WTC11 (cell line): ENCODE data around the gene CLCN4. TPM values are rescaled to one million over a fixed set of nuclear protein-coding genes. Genes with fewer than 3 reads are reported as not detected.

Source experiments
- ATAC-seq: fragments of 200-7000 bp; cut with Tn5 transposase; 2 replicates; pipeline ENCODE4 v1.10.0; 2021; ENCODE audit warnings: mild to moderate bottlenecking, moderate library complexity
- CTCF ChIA-PET: fragments of 300-600 bp; sonication (Branson Sonifier 250); formaldehyde crosslinking; loops from one replicate; lab custom pipeline; 2021; ENCODE audit warnings: antibody characterized with exemption; lab: Charles Lee
- POLR2A ChIA-PET: fragments of 350-600 bp; sonication (Branson Sonifier 250); formaldehyde crosslinking; loops from one replicate; lab custom pipeline; 2021; ENCODE audit warnings: antibody characterized with exemption; lab: Charles Lee
- DNase-seq: peaks from one replicate; pipeline ENCODE4 v3.0.0; 2021; ENCODE audit warnings: low spot score
- H3K27ac Mint-ChIP-seq: 2 replicates; pipeline ENCODE4 v1.8.0; 2021; ENCODE audit warnings: mixed read lengths
- H3K27me3 Mint-ChIP-seq: 2 replicates; pipeline ENCODE4 v1.8.0; 2021; ENCODE audit warnings: low read depth, mild to moderate bottlenecking, moderate library complexity, mixed read lengths
- H3K36me3 Mint-ChIP-seq: 2 replicates; pipeline ENCODE4 v1.8.0; 2021; ENCODE audit warnings: mixed read lengths
- H3K4me1 Mint-ChIP-seq: 2 replicates; pipeline ENCODE4 v1.8.0; 2022; ENCODE audit warnings: mixed read lengths
- H3K4me3 Mint-ChIP-seq: 2 replicates; pipeline ENCODE4 v1.8.0; 2021; ENCODE audit warnings: mild to moderate bottlenecking, moderate library complexity, mixed read lengths
- H3K9me3 Mint-ChIP-seq: 2 replicates; pipeline ENCODE4 v1.8.0; 2021; ENCODE audit warnings: mixed read lengths
- AR ChIP-seq: fragments of 250-450 bp; sonication (Bioruptor Pico); IDR thresholded peaks from 2 replicates; pipeline ENCODE4 v1.9.0; 2021; ENCODE audit warnings: mild to moderate bottlenecking
- ATF1 ChIP-seq: sonication (generic); formaldehyde crosslinking; IDR thresholded peaks from 2 replicates; pipeline ENCODE4 v1.8.1; 2023; ENCODE audit warnings: mild to moderate bottlenecking, moderate library complexity, missing genetic modification reagents
- E2F4 ChIP-seq: sonication (generic); formaldehyde crosslinking; IDR thresholded peaks from 2 replicates; pipeline ENCODE4 v1.8.1; 2022; ENCODE audit warnings: low read depth, mild to moderate bottlenecking, moderate library complexity, missing genetic modification reagents, borderline replicate concordance
- E2F5 ChIP-seq: sonication (generic); formaldehyde crosslinking; IDR thresholded peaks from 2 replicates; pipeline ENCODE4 v1.8.1; 2022; ENCODE audit warnings: mild to moderate bottlenecking, moderate library complexity, missing genetic modification reagents
- ESRRA ChIP-seq: sonication (generic); formaldehyde crosslinking; IDR thresholded peaks from 2 replicates; pipeline ENCODE4 v1.8.1; 2022; ENCODE audit warnings: mild to moderate bottlenecking, missing genetic modification reagents, borderline replicate concordance
- FOXJ3 ChIP-seq: sonication (generic); formaldehyde crosslinking; IDR thresholded peaks from 2 replicates; pipeline ENCODE4 v1.9.0; 2021; ENCODE audit warnings: missing genetic modification reagents, mild to moderate bottlenecking, borderline replicate concordance
- HMGA2 ChIP-seq: fragments of 250-450 bp; sonication (Bioruptor Pico); IDR thresholded peaks from 2 replicates; pipeline ENCODE4 v1.4.0; 2021; ENCODE audit warnings: mild to moderate bottlenecking, moderate library complexity
- KAT7 ChIP-seq: sonication (generic); formaldehyde crosslinking; IDR thresholded peaks from 2 replicates; pipeline ENCODE4 v1.8.1; 2023; ENCODE audit warnings: missing genetic modification reagents, mild to moderate bottlenecking, borderline replicate concordance
- MAX ChIP-seq: sonication (generic); formaldehyde crosslinking; IDR thresholded peaks from 2 replicates; pipeline ENCODE4 v1.8.0; 2022; ENCODE audit warnings: mild to moderate bottlenecking, missing genetic modification reagents
- MXD4 ChIP-seq: fragments of 250-450 bp; sonication (Bioruptor Pico); IDR thresholded peaks from 2 replicates; pipeline ENCODE4 v1.8.0; 2021; ENCODE audit warnings: mild to moderate bottlenecking, moderate library complexity, borderline replicate concordance
- MYBL2 ChIP-seq: sonication (generic); formaldehyde crosslinking; IDR thresholded peaks from 2 replicates; pipeline ENCODE4 v1.8.1; 2023; ENCODE audit warnings: mild to moderate bottlenecking, moderate library complexity, missing genetic modification reagents
- NR2C2 ChIP-seq: sonication (generic); formaldehyde crosslinking; IDR thresholded peaks from 2 replicates; pipeline ENCODE4 v1.8.0; 2022; ENCODE audit warnings: mild to moderate bottlenecking, missing genetic modification reagents
- NR3C1 ChIP-seq: sonication (generic); formaldehyde crosslinking; conservative IDR thresholded peaks from 2 replicates; pipeline ENCODE4 v1.8.1; 2023; ENCODE audit warnings: low read depth, mild to moderate bottlenecking, missing genetic modification reagents
- RELA ChIP-seq: sonication (generic); formaldehyde crosslinking; IDR thresholded peaks from 2 replicates; pipeline ENCODE4 v1.8.1; 2022; ENCODE audit warnings: missing genetic modification reagents, mild to moderate bottlenecking, borderline replicate concordance
- SP1 ChIP-seq: sonication (generic); formaldehyde crosslinking; conservative IDR thresholded peaks from 2 replicates; pipeline ENCODE4 v1.8.1; 2022; ENCODE audit warnings: missing genetic modification reagents
- TEAD1 ChIP-seq: sonication (generic); formaldehyde crosslinking; IDR thresholded peaks from 2 replicates; pipeline ENCODE4 v1.8.0; 2022; ENCODE audit warnings: mild to moderate bottlenecking, missing genetic modification reagents
- TEAD4 ChIP-seq: sonication (generic); formaldehyde crosslinking; IDR thresholded peaks from 2 replicates; pipeline ENCODE4 v1.8.0; 2022; ENCODE audit warnings: mild to moderate bottlenecking, missing genetic modification reagents
- USF1 ChIP-seq: sonication (generic); formaldehyde crosslinking; IDR thresholded peaks from 2 replicates; pipeline ENCODE4 v1.8.0; 2022; ENCODE audit warnings: mild to moderate bottlenecking, missing genetic modification reagents
- USF2 ChIP-seq: sonication (generic); formaldehyde crosslinking; IDR thresholded peaks from 2 replicates; pipeline ENCODE4 v1.8.1; 2023; ENCODE audit warnings: mild to moderate bottlenecking, missing genetic modification reagents, moderate library complexity
- ZNF263 ChIP-seq: sonication (generic); formaldehyde crosslinking; IDR thresholded peaks from 2 replicates; pipeline ENCODE4 v1.8.1; 2022; ENCODE audit warnings: low read depth, mild to moderate bottlenecking, moderate library complexity, missing genetic modification reagents
- ZNF416 ChIP-seq: fragments of 250-450 bp; sonication (Bioruptor Pico); IDR thresholded peaks from 2 replicates; pipeline ENCODE4 v1.9.0; 2021; ENCODE audit warnings: mild to moderate bottlenecking, inconsistent platforms
- ZNF423 ChIP-seq: fragments of 250-450 bp; sonication (Bioruptor Pico); IDR thresholded peaks from 2 replicates; pipeline ENCODE4 v2.1.2; 2022; ENCODE audit warnings: mild to moderate bottlenecking, moderate library complexity
- total RNA-seq: library from RNA; stranded (reverse); gene quantifications from 3 replicates; pipeline ENCODE4 v1.2.3, GENCODE V29; 2021

CLCN4 gene
- total RNA-seq, 1 experiment from 2014 or later, result 8.9 TPM

GRCh38 chrX:10169175-10169574, 12.4 kb downstream of the CLCN4 start (continued):
- no peak for TF ChIP-seq AR (CRISPR knock-in tag)
- TF ChIP-seq ZNF263, result no peak
- no peak for TF ChIP-seq MYBL2 (CRISPR knock-in tag)
- TF ChIP-seq USF1, result no peak
- TF ChIP-seq RELA (CRISPR knock-in tag), result no peak
- no peak for TF ChIP-seq FOXJ3 (CRISPR knock-in tag)
- TF ChIP-seq MAX (CRISPR knock-in tag), result no peak
- TF ChIP-seq TEAD4 (CRISPR knock-in tag), result no peak
- TF ChIP-seq ZNF423 (CRISPR knock-in tag), result no peak

GRCh38 chrX:10171249-10171648, 14.5 kb downstream of the CLCN4 start:
- Mint-ChIP-seq H3K4me1 (peaks cover 30% of the 10 kb centered on the region), H3K9me3 (no peaks in the 10 kb centered on the region), H3K27ac (no peak overlapping the region), H3K4me3 (no peak overlapping the region), H3K36me3 (no peaks in the 10 kb centered on the region), H3K27me3 (no peaks in the 10 kb centered on the region; the same call in 1 of the 2 replicates)
- no peak for ATAC-seq
- TF ChIP-seq MXD4 (no peak), E2F5 (no peak), ZNF416 (no peak), ESRRA (no peak), USF2 (CRISPR knock-in tag) (no peak), TEAD1 (CRISPR knock-in tag) (no peak), KAT7 (CRISPR knock-in tag) (no peak), TEAD4 (CRISPR knock-in tag) (no peak), AR (CRISPR knock-in tag) (no peak), SP1 (CRISPR knock-in tag) (no peak), NR2C2 (CRISPR knock-in tag) (no peak), ATF1 (no peak), NR3C1 (CRISPR knock-in tag) (no peak), HMGA2 (CRISPR knock-in tag) (no peak), E2F4 (CRISPR knock-in tag) (no peak)
- CTCF ChIA-PET, result interaction anchor here (2.0 kb wide), 1 partner anchor 51 kb away, joined by 5 read pairs; no protein-coding TSS in a partner anchor
- POLR2A ChIA-PET, result no interaction called here
- DNase-seq, result no peak
